ENCODE results near the gene ROM1. TPM values are rescaled to one million over a fixed set of nuclear protein-coding genes. Genes with fewer than 3 reads are reported as not detected.

Gene ROM1
- total and polyA plus RNA-seq, 4 donors: 3.5 to 17.9 (median 9.4) TPM

GRCh38 chr11:62593434-62594044 is 19.5 kb upstream of the ROM1 start:
- Histone ChIP-seq H3K9me3 (ENCODE audit: control insufficient read depth in 4 of 4, insufficient read depth in 3 of 4, low read length in 3 of 4) (no peaks in the 10 kb centered on the region), H3K27ac (ENCODE audit: low read depth in 1 of 2, low read length in 1 of 2) (no peak overlapping the region), H3K9ac (ENCODE audit: insufficient read depth in 1 of 2, low read length in 2 of 2) (no peak overlapping the region), H3K4me1 (ENCODE audit: control insufficient read depth in 5 of 5, insufficient read depth in 5 of 5, low read length in 5 of 5) (peaks cover 0 to 12% (median 0%) of the 10 kb centered on the region in 5 donors), H3K36me3 (ENCODE audit: control insufficient read depth in 4 of 4, insufficient read depth in 4 of 4, low read length in 4 of 4) (peaks cover 30 to 46% (median 33%) of the 10 kb centered on the region in 4 donors), H3K27me3 (ENCODE audit: control insufficient read depth in 3 of 3, insufficient read depth in 3 of 3, low read length in 2 of 3) (no peaks in the 10 kb centered on the region), H3K4me3 (no peak overlapping the region)
- DNase-seq: peak; percentile 74 to 77 (median 76)
- peak; percentile 21 for TF ChIP-seq CTCF (IDR thresholded peaks at IDR 0.05; ENCODE audit: control extremely low read depth, extremely low read depth)
- 60 to 61% methylated on average over 13 of the region's 13 CpGs for WGBS, 2 donors
- no peak for ATAC-seq (ENCODE audit: insufficient read depth, low FRiP score)

GRCh38 chr11:62595124-62595523 is 17.9 kb upstream of the ROM1 start:
- 90 to 96% methylated on average over 8 of the region's 8 CpGs for WGBS, 2 donors
- no peaks in the 10 kb centered on the region for H3K27me3 ChIP-seq (ENCODE audit: control insufficient read depth in 3 of 3, insufficient read depth in 3 of 3, low read length in 2 of 3)
- TF ChIP-seq CTCF (IDR thresholded peaks at IDR 0.05; ENCODE audit: control extremely low read depth, extremely low read depth): no peak

GRCh38 chr11:62599069-62599696 is 13.9 kb upstream of the ROM1 start:
- Histone ChIP-seq H3K27ac (ENCODE audit: low read depth in 1 of 2, low read length in 1 of 2) (peak overlapping the region; percentile 5 to 57), H3K27me3 (ENCODE audit: control insufficient read depth in 3 of 3, insufficient read depth in 3 of 3, low read length in 2 of 3) (no peaks in the 10 kb centered on the region), H3K4me3 (no peak overlapping the region), H3K36me3 (ENCODE audit: control insufficient read depth in 4 of 4, insufficient read depth in 4 of 4, low read length in 4 of 4) (peaks cover 32 to 44% (median 37%) of the 10 kb centered on the region in 4 donors), H3K9ac (ENCODE audit: insufficient read depth in 1 of 2, low read length in 2 of 2) (peak overlapping the region in 1 of 2 donors; percentile 53), H3K4me1 (ENCODE audit: control insufficient read depth in 5 of 5, insufficient read depth in 5 of 5, low read length in 5 of 5) (peaks cover 8 to 36% (median 12%) of the 10 kb centered on the region in 5 donors), H3K9me3 (ENCODE audit: control insufficient read depth in 4 of 4, insufficient read depth in 3 of 4, low read length in 3 of 4) (no peaks in the 10 kb centered on the region)
- peak; percentile 97 to 99 (median 97) for DNase-seq
- WGBS, 2 donors: 38 to 39% methylated on average over 7 of the region's 7 CpGs
- peak; percentile 39 for ATAC-seq (ENCODE audit: insufficient read depth, low FRiP score)
- peak; percentile 4 for TF ChIP-seq CTCF (IDR thresholded peaks at IDR 0.05; ENCODE audit: control extremely low read depth, extremely low read depth)

More at GRCh38 chr11:62595124-62595523, 17.9 kb upstream of the ROM1 start:
- Histone ChIP-seq H3K9ac (ENCODE audit: insufficient read depth in 1 of 2, low read length in 2 of 2) (no peak overlapping the region), H3K36me3 (ENCODE audit: control insufficient read depth in 4 of 4, insufficient read depth in 4 of 4, low read length in 4 of 4) (peaks cover 30 to 46% (median 33%) of the 10 kb centered on the region in 4 donors), H3K27ac (ENCODE audit: low read depth in 1 of 2, low read length in 1 of 2) (no peak overlapping the region), H3K4me3 (no peak overlapping the region), H3K4me1 (ENCODE audit: control insufficient read depth in 5 of 5, insufficient read depth in 5 of 5, low read length in 5 of 5) (peaks cover 7 to 27% (median 10%) of the 10 kb centered on the region in 5 donors), H3K9me3 (ENCODE audit: control insufficient read depth in 4 of 4, insufficient read depth in 3 of 4, low read length in 3 of 4) (no peaks in the 10 kb centered on the region)
- no peak for DNase-seq
- no peak for ATAC-seq (ENCODE audit: insufficient read depth, low FRiP score)
